GM21367 (cell line): ENCODE results near the gene IL22RA1.

Experiments used
- ATAC-seq: cut with Tn5 transposase; IDR thresholded peaks from one replicate; pipeline ENCODE4 v1.9.1; 2021; ENCODE audit not compliant: unreplicated experiment

IL22RA1 gene

GRCh38 chr1:24139222-24139489, 3.8 kb downstream of the IL22RA1 start:
- no peak for ATAC-seq

GRCh38 chr1:24138476-24139221, 4.3 kb downstream of the IL22RA1 start:
- ATAC-seq, result no peak

GRCh38 chr1:24136956-24137539, 5.9 kb downstream of the IL22RA1 start:
- ATAC-seq, result no peak

GRCh38 chr1:24134376-24134775, 8.6 kb downstream of the IL22RA1 start:
- no peak for ATAC-seq

GRCh38 chr1:24133819-24134218, 9.1 kb downstream of the IL22RA1 start:
- ATAC-seq, result no peak

GRCh38 chr1:24130385-24130784, 12.6 kb downstream of the IL22RA1 start:
- no peak for ATAC-seq

- ATAC-seq, result no peak
Observed at GRCh38 chr1:24127801-24128363, 15.1 kb downstream of the IL22RA1 start.

- no peak for ATAC-seq
Observed at GRCh38 chr1:24127134-24127800, 15.7 kb downstream of the IL22RA1 start.

- ATAC-seq, result no peak
Observed at GRCh38 chr1:24126672-24127023, 16.3 kb downstream of the IL22RA1 start.

GRCh38 chr1:24126018-24126671, 16.8 kb downstream of the IL22RA1 start:
- no peak for ATAC-seq

- ATAC-seq, result no peak
Observed at GRCh38 chr1:24125456-24125855, 17.5 kb downstream of the IL22RA1 start.

- no peak for ATAC-seq
Observed at GRCh38 chr1:24124980-24125379, 18.0 kb downstream of the IL22RA1 start.

- ATAC-seq, result no peak
Observed at GRCh38 chr1:24123611-24124010, 19.3 kb downstream of the IL22RA1 start.

- no peak for ATAC-seq
Observed at GRCh38 chr1:24122776-24123175, 20.2 kb downstream of the IL22RA1 start.

GRCh38 chr1:24121406-24121805, 21.5 kb downstream of the IL22RA1 start:
- ATAC-seq, result no peak

GRCh38 chr1:24120965-24121364, 22.0 kb downstream of the IL22RA1 start:
- no peak for ATAC-seq

- ATAC-seq, result no peak
Observed at GRCh38 chr1:24119859-24120756, 22.8 kb downstream of the IL22RA1 start.

- no peak for ATAC-seq
Observed at GRCh38 chr1:24119489-24119858, 23.5 kb downstream of the IL22RA1 start.

GRCh38 chr1:24118410-24119242, 24.3 kb downstream of the IL22RA1 start:
- ATAC-seq, result no peak
